NCI-H1436 treated with DMSO at 0.1 percent for 48 hours (cell line): Measurements from ENCODE around the gene UGT2B7.
A peak's percentile ranks its signal among the peaks of the same experiment; 100 is the strongest.
"Not testable (repeated sequence)": the region's sequence is repeated elsewhere in the genome, so short reads cannot be mapped to it uniquely, and the experiment has no call there.

Experiments used
- DNase-seq: peaks from one replicate; lab custom pipeline; 2025; lab: John Stamatoyannopoulos, UW

The UGT2B7 gene

DNA sequence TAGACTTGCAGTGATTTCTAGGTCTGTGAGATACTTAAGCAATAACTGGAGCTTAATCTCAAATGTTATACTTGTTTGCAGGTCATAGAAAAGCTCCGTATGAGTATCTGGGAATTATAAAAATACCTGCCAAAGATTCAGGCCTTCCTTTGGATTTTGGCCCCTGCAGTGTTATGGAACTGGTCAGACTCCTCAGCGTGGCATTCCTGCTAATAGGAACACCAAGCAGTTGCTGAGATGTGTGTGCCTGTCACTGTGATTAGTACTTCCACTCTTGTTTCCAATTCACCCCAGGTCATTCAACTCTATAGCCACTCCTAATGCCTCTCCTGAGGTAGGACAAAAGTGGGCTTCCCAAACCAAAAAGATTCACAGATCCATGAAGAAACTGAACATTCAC lies 7.8 kb upstream of the UGT2B7 start:
- no peak for DNase-seq

- DNase-seq: no peak
Measured at GRCh38 chr4:69089388-69089787, 6.9 kb upstream of the UGT2B7 start.

- peak; percentile 84 for DNase-seq
Measured at GRCh38 chr4:69092190-69092589, 4.1 kb upstream of the UGT2B7 start.

- DNase-seq: no peak
Measured at GRCh38 chr4:69092980-69093568, 3.2 kb upstream of the UGT2B7 start.

- no peak for DNase-seq
Measured at GRCh38 chr4:69093681-69094080, 2.6 kb upstream of the UGT2B7 start.

GRCh38 chr4:69095301-69095731 lies 958 bp upstream of the UGT2B7 start:
- DNase-seq: no peak

DNA sequence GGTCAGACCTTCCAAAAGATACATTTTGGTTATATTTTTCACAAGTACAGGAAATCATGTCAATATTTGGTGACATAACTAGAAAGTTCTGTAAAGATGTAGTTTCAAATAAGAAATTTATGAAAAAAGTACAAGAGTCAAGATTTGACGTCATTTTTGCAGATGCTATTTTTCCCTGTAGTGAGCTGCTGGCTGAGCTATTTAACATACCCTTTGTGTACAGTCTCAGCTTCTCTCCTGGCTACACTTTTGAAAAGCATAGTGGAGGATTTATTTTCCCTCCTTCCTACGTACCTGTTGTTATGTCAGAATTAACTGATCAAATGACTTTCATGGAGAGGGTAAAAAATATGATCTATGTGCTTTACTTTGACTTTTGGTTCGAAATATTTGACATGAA lies 536 bp downstream of the UGT2B7 start:
- no peak for DNase-seq

- no peak for DNase-seq
Measured at GRCh38 chr4:69098470-69098869, 2.2 kb downstream of the UGT2B7 start.

- DNase-seq: no peak
Measured at GRCh38 chr4:69099910-69100309, 3.6 kb downstream of the UGT2B7 start.

DNA sequence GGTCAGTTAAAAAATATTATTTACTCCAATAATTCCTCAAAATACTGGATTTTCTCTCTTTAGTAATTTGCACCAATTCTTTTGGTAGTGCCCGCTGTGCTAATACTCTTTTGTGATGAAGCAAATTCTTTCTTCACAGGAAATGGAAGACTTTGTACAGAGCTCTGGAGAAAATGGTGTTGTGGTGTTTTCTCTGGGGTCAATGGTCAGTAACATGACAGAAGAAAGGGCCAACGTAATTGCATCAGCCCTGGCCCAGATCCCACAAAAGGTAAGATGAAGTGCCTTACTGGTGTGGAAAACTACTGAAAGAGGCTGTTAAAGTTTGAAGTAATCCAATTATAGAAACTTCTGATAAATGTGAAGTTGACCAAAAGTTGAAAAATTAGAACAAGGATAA lies 6.4 kb downstream of the UGT2B7 start:
- not testable (repeated sequence) for DNase-seq

DNA sequence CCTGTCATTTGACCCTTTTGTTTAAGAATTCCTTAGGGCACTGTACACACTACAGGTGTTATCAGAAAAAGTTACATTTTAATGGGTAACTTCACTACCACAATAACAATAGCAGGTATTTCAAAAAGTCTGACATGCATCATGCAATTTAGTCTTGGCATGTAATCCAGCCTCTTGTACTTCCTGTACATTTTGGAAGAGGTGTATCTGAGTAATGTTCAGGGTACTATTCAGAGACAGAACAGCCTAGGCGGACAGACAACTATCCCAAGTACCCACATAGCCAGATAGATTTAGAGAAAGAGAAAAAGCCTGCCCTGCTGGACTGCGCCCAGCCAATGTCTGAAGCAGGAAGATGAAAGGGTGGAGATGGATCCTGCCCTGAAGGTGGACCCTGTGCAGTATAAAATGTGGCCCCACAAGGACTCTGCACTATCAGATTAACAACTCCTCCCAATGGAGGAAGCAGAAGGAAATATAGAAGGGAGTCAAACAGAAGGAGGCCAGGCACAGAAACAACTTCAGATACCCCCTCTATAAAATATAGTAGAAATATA lies 8.5 kb downstream of the UGT2B7 start:
- no peak for DNase-seq

DNA sequence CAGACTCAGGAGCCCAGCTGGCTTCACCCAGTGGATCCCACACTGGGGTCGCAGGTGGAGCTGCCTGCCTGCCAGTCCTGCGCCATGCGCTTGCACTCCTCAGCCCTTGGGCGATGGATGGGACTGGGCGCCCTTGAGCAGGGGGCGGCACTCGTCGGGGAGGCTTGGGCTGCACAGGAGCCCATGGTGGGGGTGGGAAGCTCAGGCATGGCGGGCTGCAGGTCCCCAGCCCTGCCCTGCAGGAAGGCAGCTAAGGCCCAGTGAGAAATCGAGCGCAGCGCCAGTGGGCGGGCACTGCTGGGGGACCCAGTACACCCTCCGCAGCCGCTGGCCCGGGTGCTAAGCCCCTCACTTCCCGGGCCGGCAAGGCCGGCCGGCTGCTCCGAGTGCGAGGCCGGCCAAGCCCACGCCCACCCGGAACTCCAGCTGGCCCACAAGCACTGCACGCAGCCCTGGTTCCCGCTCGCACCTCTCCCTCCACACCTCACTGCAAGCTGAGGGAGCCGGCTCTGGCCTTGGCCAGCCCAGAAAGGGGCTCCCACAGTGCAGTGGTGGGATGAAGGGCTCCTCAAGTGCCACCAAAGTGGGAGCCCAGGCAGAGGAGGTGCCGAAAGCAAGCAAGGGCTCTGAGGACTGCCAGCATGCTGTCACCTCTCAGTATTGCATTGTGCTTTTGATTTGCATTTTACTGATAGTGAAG lies 19.0 kb downstream of the UGT2B7 start:
- DNase-seq: not testable (repeated sequence)

DNA sequence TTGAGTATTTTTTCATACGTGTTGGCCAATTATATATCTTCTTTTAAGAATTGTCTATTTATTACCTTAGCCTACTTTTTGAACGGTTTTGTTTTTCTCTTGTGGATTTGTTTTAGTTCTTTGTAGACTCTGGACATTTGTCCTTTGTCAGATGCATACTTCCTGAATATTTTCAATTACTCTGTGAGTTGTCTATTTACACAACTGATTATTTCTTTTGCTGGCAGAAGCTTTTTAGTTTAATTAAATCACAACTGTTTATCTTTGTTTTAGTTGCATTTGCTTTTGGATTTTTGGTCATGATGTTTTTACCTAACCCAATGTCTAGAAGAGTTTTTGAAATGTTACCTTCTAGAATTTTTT lies 19.6 kb downstream of the UGT2B7 start:
- no peak for DNase-seq

DNA sequence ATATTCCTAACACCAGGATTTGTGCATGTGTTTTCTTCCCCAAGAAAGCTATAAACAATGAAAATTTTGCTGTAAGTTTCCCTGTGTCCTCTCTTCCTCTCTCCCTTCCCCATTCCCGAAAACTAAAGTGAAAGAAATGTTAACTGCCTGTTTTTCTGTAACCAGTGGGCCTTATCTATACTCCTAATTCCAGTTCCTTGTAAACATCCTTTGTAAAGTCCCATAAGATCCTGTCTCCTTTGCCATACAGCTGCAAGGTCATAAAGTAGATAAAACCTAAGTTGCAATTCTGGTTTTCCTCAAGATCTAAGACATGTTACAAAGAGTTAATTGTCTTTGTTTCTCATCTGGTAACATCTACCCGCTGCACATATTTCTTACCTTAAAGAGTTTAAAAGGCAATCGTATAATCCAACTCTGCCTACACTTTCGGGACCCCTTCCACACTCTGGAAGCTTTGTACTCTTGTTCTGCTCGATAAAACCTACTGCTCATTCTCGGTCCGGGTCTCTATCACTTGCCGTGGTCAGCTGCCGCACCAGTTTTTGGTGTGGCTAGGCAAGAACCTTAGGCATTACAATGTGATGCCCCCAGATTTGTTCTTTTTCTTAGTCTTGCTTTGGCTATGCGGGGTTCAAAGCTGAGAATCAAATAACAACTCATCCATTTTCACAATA lies 20.5 kb downstream of the UGT2B7 start:
- DNase-seq: no peak

DNA sequence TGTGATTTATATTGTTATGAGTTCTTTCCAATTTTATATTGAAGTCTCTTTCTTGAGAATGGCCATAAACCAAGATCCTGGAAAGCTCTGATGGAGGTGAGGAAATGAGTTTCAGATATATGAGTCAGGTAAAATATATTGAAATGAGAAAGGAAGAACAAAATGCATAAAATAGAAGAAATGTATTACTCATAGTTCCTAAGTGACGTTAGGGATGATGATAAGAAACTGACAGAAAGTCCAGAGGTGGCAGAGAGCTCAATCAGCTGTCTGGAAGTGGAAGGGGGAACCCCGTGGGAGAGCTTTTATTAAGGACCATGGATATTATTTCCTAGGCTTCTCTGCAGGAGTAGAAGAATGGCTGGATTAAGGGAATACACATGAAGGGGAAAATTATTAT lies 24.6 kb downstream of the UGT2B7 start:
- DNase-seq: no peak

DNA sequence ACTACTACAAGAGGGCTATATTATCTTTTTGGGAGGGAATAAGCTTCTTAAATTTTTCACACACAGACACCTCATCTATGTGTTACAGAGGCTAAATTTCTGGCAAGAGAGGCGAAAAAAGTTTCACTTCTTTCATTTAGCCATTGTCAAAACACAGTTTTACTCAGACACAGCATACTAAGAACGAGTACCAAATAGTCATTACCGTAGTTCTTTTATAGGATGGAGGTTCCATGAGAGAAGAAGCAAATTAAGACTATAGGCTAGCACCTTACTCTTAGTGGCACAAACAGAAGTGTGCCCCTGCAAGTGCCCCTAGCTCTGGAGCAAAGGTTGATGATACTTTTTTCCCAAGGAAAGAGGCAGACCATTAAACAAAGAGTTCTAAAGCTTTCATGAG lies 26.2 kb downstream of the UGT2B7 start:
- no peak for DNase-seq

GRCh38 chr4:69124941-69125340 lies 28.7 kb downstream of the UGT2B7 start:
- DNase-seq: no peak

DNA sequence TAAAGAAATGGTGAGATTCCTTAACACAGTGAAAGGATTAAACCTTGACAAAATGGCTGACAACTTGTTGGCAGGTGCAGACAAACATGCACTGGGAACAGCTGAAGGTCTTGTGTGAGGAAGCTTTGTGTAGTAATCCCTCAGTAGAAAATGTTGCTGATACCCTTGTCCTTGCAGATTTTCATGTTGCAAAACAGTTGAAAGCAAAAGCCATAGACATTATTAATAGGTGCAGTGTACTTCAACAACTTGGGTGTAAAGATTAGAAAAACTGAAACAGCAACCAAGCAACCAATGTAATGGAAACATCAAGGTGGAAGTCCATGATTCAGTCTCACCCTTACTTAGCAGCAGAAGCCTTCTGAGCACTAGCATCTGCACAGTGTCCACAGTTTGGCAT lies 29.8 kb downstream of the UGT2B7 start:
- DNase-seq: no peak

DNA sequence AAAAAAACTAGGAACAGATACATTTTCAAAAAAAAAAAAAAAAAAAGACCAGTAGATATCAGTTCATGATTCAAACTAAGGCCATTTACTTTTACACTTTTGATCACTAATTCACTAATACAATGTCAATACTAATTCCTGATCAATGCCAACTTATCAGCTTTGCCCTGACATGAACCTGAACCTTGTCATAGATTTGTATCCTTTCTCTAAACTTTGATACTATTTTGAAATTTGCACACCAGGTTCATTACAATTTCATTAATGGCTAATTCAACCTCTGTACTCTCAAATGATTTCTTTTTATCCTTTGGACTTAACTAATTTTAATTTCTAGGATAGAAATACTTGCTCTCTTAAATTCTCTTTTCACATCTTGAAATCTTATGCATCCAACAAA lies 37.7 kb downstream of the UGT2B7 start:
- DNase-seq: no peak

DNA sequence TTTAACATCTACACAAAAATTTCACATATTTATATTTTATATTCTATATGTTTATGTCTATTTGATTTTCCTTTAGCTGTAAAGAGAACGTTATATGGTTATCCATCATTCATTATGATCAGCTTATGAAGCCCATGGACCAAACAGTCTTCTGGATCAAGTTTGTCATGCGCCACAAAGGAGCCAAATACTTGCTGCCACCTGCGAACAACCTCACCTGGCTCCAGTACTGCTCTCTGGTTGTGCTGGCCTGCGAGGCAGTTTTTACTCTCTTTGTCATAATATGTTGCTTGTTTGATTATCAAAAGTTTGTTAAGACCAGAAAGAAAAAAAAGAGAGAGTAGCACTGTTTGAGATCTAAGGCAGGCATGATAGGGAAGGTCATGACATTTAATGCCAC lies 38.2 kb downstream of the UGT2B7 start:
- no peak for DNase-seq

- no peak for DNase-seq
Measured at GRCh38 chr4:69141320-69141719, 45.0 kb downstream of the UGT2B7 start.

GRCh38 chr4:69147334-69147733 lies 51.1 kb downstream of the UGT2B7 start:
- no peak for DNase-seq

DNA sequence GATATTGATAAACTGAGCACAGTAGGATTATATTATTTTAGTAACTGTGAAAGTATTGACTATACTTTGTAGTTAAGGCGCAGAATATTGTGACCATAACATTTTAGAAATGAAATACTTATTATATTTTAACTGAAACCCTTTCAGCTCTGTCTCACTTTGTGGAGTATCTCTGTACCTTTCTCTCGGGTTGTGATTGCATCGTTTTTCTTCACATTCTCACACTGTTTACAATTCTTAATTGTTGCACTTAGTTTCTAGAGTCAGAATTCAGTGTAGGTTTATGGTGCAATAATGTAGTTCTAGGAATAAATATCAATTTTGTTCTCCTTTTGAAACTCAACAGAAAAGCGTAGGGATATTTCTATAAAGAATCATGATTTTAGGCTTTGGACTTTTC lies 57.7 kb downstream of the UGT2B7 start:
- no peak for DNase-seq
